Ectodermal cell (in vitro differentiated cells): ENCODE measurements around the gene GMDS.

ENCODE experiments used
- H3K27ac ChIP-seq: 2 replicates; pipeline ENCODE4 v1.7.0; 2013; ENCODE audit warnings: mild to moderate bottlenecking, low read depth, low read length; ENCODE audit not compliant: insufficient read depth, poor library complexity, severe bottlenecking
- H3K27me3 ChIP-seq: 2 replicates; pipeline ENCODE4 v1.7.0; 2013; ENCODE audit warnings: mild to moderate bottlenecking, low read length; ENCODE audit not compliant: insufficient read depth, control insufficient read depth, poor library complexity, severe bottlenecking
- H3K36me3 ChIP-seq: one replicate; pipeline ENCODE4 v1.7.0; 2013; ENCODE audit warnings: low read length; ENCODE audit not compliant: control insufficient read depth, insufficient read depth
- H3K4me1 ChIP-seq: one replicate; pipeline ENCODE4 v1.7.0; 2013; ENCODE audit warnings: low read length; ENCODE audit not compliant: control insufficient read depth, insufficient read depth
- H3K4me3 ChIP-seq: 2 replicates; pipeline ENCODE4 v1.7.0; 2013; ENCODE audit warnings: low read depth, low read length, control low read depth; ENCODE audit not compliant: insufficient read depth
- H3K9me3 ChIP-seq: 2 replicates; pipeline ENCODE4 v1.7.0; 2013; ENCODE audit warnings: mild to moderate bottlenecking, low read length, moderate library complexity; ENCODE audit not compliant: control insufficient read depth
- WGBS, 2 experiments: methylation state at CpG; one replicate each; pipeline ENCODE4 v1.1.7; 2013; ENCODE audit warnings: missing lambda C conversion rate in 2 of 2; 5-methylcytosine and 5-hydroxymethylcytosine counted together

GMDS gene

DNA sequence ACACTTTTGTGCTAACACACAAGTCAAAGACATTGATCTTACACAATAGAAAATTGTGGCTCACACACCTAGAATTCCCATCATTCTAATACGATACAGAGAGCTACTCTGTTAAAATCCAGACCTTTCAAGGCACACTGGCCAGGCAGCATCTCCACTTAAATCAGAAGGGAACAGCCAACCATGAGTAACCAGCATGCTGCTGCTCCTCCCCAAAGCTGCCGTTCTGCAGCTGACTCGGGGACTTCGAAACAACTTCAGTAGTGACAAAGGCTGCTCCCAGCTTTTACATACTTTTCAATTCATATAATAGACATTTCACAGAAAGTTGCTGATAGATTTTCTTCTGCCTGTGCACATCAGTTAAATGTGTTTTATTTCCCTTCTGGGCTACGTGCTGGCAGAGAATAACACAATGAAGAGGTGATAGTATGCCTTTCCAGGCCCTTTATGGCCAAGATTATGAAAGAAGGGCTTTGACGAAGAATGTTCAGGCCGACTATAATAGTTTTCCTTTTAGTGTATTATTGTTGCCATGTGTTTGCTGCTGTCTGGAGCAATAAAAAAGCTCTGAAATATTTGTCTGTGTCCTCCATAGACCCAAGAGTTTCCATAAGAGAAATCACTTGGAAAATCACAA is 159.0 kb downstream of the GMDS start:
- Histone ChIP-seq H3K27ac (no peak overlapping the region), H3K27me3 (no peaks in the 10 kb centered on the region), H3K4me1 (no peaks in the 10 kb centered on the region), H3K4me3 (no peak overlapping the region), H3K9me3 (no peaks in the 10 kb centered on the region), H3K36me3 (no peaks in the 10 kb centered on the region)
- WGBS, 2 experiments = 81 to 83% methylated on average over 7 of the region's 7 CpGs

DNA sequence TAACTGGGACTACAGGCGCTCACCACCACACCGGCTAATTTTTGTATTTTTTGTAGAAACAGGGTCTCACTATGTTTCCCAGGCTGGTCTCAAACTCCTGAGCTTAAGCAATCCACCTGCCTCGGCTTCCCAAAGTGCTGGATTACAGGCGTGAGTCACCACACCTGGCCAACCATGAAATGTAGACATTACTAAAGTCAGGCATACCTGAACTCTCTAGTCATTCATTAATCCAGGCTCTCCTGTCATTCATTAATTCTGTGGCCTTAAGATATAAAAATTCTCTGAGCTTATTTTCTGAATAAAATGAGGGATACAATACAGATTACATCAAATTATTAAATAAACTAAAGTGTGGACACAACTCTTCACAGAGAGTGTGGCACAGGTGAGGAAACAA is 159.7 kb downstream of the GMDS start:
- no peaks in the 10 kb centered on the region for H3K9me3 ChIP-seq
- H3K4me3 ChIP-seq = no peak overlapping the region
- H3K27ac ChIP-seq = no peak overlapping the region
- no peaks in the 10 kb centered on the region for H3K27me3 ChIP-seq
- no peaks in the 10 kb centered on the region for H3K4me1 ChIP-seq
- no peaks in the 10 kb centered on the region for H3K36me3 ChIP-seq
- WGBS, 2 experiments = 96% methylated on average over 4 of the region's 4 CpGs

DNA sequence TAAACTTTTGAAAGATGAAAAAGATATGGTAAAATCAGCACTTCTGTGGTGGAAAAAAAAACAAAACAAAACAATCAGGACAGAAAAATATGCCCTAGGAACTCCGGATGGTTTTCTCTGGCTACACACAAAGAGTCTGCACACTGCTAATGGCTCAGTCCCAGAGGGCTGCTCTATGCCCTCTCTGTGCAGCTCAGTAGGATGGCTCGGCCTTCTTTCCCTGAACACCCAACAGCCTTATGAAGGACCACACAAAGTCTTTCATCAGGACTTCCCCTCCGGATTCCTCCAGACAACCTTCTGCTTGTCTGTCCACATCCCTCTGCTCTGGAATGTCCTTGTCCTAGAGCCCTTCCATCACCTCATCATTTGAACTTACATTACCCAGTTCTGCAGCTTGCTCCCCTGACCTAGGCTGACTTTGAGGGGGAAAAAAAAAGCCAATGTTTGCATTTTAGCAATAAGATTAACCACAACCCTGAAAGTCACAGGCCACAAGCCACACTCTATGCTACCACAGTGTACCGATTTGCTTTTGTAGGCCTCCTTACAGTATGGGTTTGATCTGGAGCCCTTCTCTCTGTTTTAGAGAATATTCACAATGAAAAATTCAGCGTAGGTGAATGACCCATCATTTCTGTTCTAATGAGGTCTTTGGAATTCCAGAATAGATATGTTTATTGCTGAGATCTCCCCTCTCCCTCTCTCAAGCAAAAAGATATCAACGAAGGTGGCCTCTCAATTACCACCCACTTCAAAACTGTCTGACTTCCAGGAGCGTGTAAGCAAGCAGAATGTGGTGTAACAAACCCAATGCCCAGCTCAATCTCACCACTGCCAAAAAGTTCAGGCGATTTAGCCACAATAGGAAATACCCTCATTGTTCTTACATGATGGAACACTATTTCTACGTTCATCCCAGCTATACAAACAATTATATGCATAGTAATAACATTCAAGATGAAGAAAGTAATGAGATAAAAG is 164.0 kb downstream of the GMDS start:
- Histone ChIP-seq H3K27me3 (no peaks in the 10 kb centered on the region), H3K36me3 (no peaks in the 10 kb centered on the region), H3K9me3 (no peaks in the 10 kb centered on the region), H3K4me3 (no peak overlapping the region), H3K4me1 (no peaks in the 10 kb centered on the region), H3K27ac (no peak overlapping the region)
- 91 to 95% methylated on average over 8 to 9 of the region's 9 CpGs for whole genome bisulfite sequencing, 2 experiments

DNA sequence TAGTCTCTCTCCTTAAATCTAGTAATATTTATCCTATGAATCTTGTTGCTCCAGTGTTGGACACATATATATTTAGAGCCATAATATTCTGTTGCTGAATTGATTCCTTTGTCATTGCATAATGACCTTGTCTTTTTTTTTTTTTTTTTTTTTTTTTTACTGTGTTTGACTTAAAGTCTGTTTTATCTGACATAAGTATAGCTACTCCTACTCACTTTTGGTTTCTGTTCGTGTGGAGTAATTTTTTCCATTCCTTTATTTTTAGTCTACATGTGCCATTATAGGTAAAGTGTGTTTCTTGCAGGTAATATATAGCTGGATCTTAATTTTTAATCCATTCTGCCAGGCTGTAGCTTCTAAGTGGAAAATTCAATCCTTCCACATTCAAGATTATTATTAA is 166.5 kb downstream of the GMDS start:
- Histone ChIP-seq H3K27ac (no peak overlapping the region), H3K9me3 (no peaks in the 10 kb centered on the region), H3K27me3 (no peaks in the 10 kb centered on the region), H3K4me3 (no peak overlapping the region), H3K36me3 (no peaks in the 10 kb centered on the region), H3K4me1 (no peaks in the 10 kb centered on the region)
- no CpG with 5 or more reads among the region's 1 CpG for WGBS, 2 experiments

DNA sequence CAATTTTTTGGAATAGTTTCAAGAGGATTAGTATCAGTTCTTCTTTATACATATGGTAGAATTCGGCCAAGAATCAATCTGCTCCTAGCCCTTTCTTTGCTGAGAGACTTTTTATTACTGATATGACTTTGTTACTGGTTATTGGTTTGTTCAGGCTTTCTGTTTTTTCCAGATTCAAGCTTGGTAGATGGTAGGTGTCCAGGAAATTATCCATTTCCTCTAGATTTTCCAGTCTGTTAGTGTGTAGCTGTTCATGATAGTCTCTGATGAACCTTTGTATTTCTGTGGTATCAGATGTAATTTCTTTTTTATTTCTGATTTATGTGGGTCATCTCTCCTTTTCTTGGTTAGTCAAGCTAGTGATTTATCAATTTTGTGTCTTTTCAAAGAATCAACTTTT is 167.6 kb downstream of the GMDS start:
- no peaks in the 10 kb centered on the region for H3K27me3 ChIP-seq
- H3K4me3 ChIP-seq = no peak overlapping the region
- no peak overlapping the region for H3K27ac ChIP-seq
- no peaks in the 10 kb centered on the region for H3K36me3 ChIP-seq
- WGBS, 2 experiments = 100% methylated on average over 1 of the region's 1 CpG
- H3K4me1 ChIP-seq = no peaks in the 10 kb centered on the region
- H3K9me3 ChIP-seq = no peaks in the 10 kb centered on the region

DNA sequence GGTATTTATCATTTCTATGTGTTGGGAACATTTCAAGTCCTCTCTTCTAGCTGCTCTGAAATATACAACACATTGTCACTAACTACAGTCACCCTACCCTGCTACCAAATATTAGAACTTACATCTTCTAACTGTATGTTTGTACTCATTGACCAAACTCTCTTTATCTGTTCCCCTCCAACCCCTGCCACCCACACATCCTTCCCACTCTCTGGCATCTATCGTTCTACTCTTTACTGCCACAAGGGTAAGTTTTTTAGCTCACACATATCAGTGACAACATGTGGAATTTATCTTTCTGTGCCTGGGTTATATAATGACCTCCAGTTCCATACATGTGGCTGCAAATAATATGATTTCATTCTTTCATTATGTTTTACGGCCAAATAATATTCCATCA is 171.9 kb downstream of the GMDS start:
- no peaks in the 10 kb centered on the region for H3K27me3 ChIP-seq
- H3K27ac ChIP-seq = no peak overlapping the region
- WGBS, 2 experiments = 84 to 91% methylated on average over 2 of the region's 2 CpGs
- H3K9me3 ChIP-seq = no peaks in the 10 kb centered on the region
- H3K36me3 ChIP-seq = no peaks in the 10 kb centered on the region
- H3K4me1 ChIP-seq = no peaks in the 10 kb centered on the region
- H3K4me3 ChIP-seq = no peak overlapping the region

DNA sequence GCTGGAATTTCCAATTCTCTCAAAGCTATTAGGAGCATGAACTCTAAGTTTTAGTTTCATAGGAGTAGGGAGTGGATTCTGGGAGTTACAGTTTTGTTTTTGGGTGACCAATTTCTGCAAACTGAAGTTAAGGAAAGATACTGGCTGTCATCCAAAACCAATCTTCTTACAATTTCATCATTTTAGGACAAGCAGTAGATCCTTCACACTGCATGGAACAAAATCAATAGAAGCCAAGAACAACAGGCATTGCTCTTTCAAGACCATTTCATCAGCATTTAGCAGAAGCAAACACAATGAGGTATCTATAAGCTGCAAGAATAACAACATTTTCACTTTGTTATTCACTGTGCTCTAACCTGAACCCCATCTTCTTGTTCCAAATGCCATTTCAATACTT is 173.0 kb downstream of the GMDS start:
- Histone ChIP-seq H3K27me3 (no peaks in the 10 kb centered on the region), H3K4me3 (no peak overlapping the region), H3K9me3 (no peaks in the 10 kb centered on the region), H3K36me3 (no peaks in the 10 kb centered on the region), H3K4me1 (no peaks in the 10 kb centered on the region), H3K27ac (no peak overlapping the region)

DNA sequence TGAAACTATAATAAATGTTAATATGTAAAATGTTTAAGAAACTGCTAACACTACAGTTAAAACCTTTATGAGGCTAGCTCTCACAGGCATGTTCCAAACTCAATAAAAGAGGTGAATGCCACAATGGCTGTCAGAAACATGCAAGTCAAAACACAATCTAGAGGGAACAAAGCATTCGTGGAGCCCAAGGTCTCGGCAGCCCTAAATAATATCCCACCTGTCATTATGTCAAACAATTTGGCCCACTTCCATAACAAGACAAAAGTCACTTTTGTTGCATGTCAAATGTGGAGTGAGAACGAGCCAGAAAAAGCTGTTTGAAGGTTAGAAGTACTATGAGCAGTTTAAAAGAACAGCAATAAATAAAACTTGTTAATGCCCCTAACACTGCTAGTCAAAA is 181.9 kb downstream of the GMDS start:
- Histone ChIP-seq H3K4me1 (peaks cover 14% of the 10 kb centered on the region), H3K27ac (no peak overlapping the region), H3K9me3 (no peaks in the 10 kb centered on the region), H3K4me3 (no peak overlapping the region), H3K36me3 (no peaks in the 10 kb centered on the region), H3K27me3 (no peaks in the 10 kb centered on the region)
- whole genome bisulfite sequencing, 2 experiments = 72 to 98% methylated on average over 2 to 3 of the region's 3 CpGs

DNA sequence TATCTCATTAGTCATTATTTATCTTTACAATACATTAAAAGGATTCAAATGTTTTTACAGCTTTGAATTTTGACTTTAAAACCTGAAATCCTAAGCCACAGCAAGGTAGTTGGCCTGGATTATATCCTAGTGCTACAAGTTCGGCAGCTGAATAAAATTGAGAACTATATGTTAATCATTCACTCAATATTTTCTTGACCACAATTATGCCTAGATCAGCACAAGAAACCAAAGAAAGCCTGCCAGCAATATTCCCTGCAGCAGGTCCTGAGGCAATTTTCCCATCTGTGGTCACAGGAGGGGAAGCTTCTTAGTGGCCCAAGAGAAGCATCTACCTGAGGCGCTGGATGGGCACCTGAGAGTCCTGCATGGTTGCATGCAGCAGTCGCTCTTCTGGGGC is 183.5 kb downstream of the GMDS start:
- no peak overlapping the region for H3K4me3 ChIP-seq
- no peaks in the 10 kb centered on the region for H3K27me3 ChIP-seq
- peaks cover 14% of the 10 kb centered on the region for H3K4me1 ChIP-seq
- H3K9me3 ChIP-seq = no peaks in the 10 kb centered on the region
- WGBS, 2 experiments = 99% methylated on average over 3 of the region's 3 CpGs
- H3K36me3 ChIP-seq = no peaks in the 10 kb centered on the region
- no peak overlapping the region for H3K27ac ChIP-seq

DNA sequence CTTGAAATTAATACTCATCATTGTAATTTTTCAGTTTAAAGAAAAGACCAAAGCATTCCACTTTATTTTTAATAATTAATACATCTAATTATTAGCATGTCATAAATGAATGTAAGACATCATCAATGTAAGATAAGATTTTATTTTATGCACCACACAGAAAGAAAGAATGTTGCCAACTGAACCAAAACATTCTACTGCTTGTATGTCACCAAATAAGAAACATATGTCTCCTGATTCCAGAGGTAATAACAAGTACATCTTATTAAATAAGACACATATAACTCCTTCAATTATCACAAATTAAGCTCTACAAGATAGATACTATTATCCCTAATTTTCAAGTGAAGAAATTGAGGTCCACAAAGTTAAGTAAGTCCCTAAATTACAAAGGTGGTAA is 189.5 kb downstream of the GMDS start:
- H3K36me3 ChIP-seq = no peaks in the 10 kb centered on the region
- H3K27me3 ChIP-seq = no peaks in the 10 kb centered on the region
- H3K9me3 ChIP-seq = no peaks in the 10 kb centered on the region
- no peak overlapping the region for H3K27ac ChIP-seq
- H3K4me3 ChIP-seq = no peak overlapping the region
- no peaks in the 10 kb centered on the region for H3K4me1 ChIP-seq
